Neural progenitor cell (in vitro differentiated cells): ENCODE data around the gene TMBIM1. TPM values are rescaled to one million over a fixed set of nuclear protein-coding genes. Genes with fewer than 3 reads are reported as not detected.

Source experiments
- DNase-seq: peaks from one replicate; pipeline ENCODE4 v3.0.0-alpha.2; 2016; ENCODE audit warnings: low spot score
- H2AFZ ChIP-seq: fragments of 200-600 bp; sonication (generic); replicated peaks from 2 replicates; pipeline ENCODE4 v1.6.1; 2016; ENCODE audit warnings: antibody characterized with exemption
- H3F3A ChIP-seq: fragments of 200-600 bp; sonication (generic); 2 replicates; pipeline ENCODE4 v1.6.1; 2016; ENCODE audit warnings: antibody characterized with exemption, low read depth
- H3K27ac ChIP-seq: fragments of 200-600 bp; sonication (generic); 2 replicates; pipeline ENCODE4 v1.5.1; 2016; ENCODE audit warnings: mild to moderate bottlenecking
- H3K27me3 ChIP-seq: fragments of 200-600 bp; sonication (generic); 2 replicates; pipeline ENCODE4 v1.6.1; 2016; ENCODE audit warnings: mild to moderate bottlenecking, moderate library complexity
- H3K36me3 ChIP-seq: fragments of 200-600 bp; sonication (generic); 2 replicates; pipeline ENCODE4 v1.5.1; 2016
- H3K4me1 ChIP-seq: fragments of 200-600 bp; sonication (generic); 2 replicates; pipeline ENCODE4 v1.6.1; 2016; ENCODE audit warnings: mixed run types
- H3K4me2 ChIP-seq: fragments of 200-600 bp; sonication (generic); 2 replicates; pipeline ENCODE4 v1.6.1; 2016
- H3K4me3 ChIP-seq: fragments of 200-600 bp; sonication (generic); 2 replicates; pipeline ENCODE4 v1.5.1; 2016
- H3K79me2 ChIP-seq: fragments of 200-600 bp; sonication (generic); 2 replicates; pipeline ENCODE4 v1.6.1; 2016; ENCODE audit warnings: low read depth
- H3K9ac ChIP-seq: fragments of 200-600 bp; sonication (generic); 2 replicates; pipeline ENCODE4 v1.6.1; 2016
- H3K9me3 ChIP-seq: fragments of 200-600 bp; sonication (generic); 2 replicates; pipeline ENCODE4 v1.5.1; 2016; ENCODE audit warnings: low read depth
- H4K20me1 ChIP-seq: fragments of 200-600 bp; sonication (generic); 2 replicates; pipeline ENCODE4 v1.6.1; 2016; ENCODE audit warnings: low read depth
- H3K27ac Mint-ChIP-seq: 3 replicates; pipeline ENCODE4 v1.8.0; 2021; ENCODE audit warnings: mixed read lengths
- H3K27me3 Mint-ChIP-seq: 2 replicates; pipeline ENCODE4 v1.8.0; 2022; ENCODE audit warnings: low read depth, mild to moderate bottlenecking, inconsistent platforms, moderate library complexity, mixed read lengths; ENCODE audit not compliant: insufficient read depth
- H3K36me3 Mint-ChIP-seq: 3 replicates; pipeline ENCODE4 v1.8.0; 2021; ENCODE audit warnings: mixed read lengths
- H3K4me1 Mint-ChIP-seq: 3 replicates; pipeline ENCODE4 v1.8.0; 2021; ENCODE audit warnings: mixed read lengths
- H3K4me3 Mint-ChIP-seq: 3 replicates; pipeline ENCODE4 v1.8.0; 2021; ENCODE audit warnings: mild to moderate bottlenecking, moderate library complexity, mixed read lengths
- H3K9me3 Mint-ChIP-seq: 3 replicates; pipeline ENCODE4 v1.8.0; 2020; ENCODE audit warnings: mixed read lengths
- EZH2 ChIP-seq: fragments of 200-600 bp; sonication (generic); IDR thresholded peaks from 2 replicates; pipeline ENCODE4 v1.6.1; 2017; ENCODE audit warnings: antibody characterized with exemption, mild to moderate bottlenecking, moderate library complexity
- EZH2phosphoT487 ChIP-seq: fragments of 200-600 bp; sonication (generic); IDR thresholded peaks from 2 replicates; pipeline ENCODE4 v1.6.1; 2017; ENCODE audit warnings: antibody characterized with exemption
- total RNA-seq: library from RNA; depleted of rRNA; stranded (reverse); fragments of >200 nt; gene quantifications from 2 replicates; pipeline ENCODE4 v1.2.3, GENCODE V29; 2015; ENCODE audit warnings: low replicate concordance
- TF ChIP-seq, protein P1 (sequence below): fragments of 200-600 bp; sonication (generic); IDR thresholded peaks from 2 replicates; pipeline ENCODE4 v1.5.1; 2017; ENCODE audit warnings: antibody characterized with exemption, mild to moderate bottlenecking

TMBIM1 gene
- total RNA-seq, 1 donor from 2014 or later: 11.1 TPM

DNA sequence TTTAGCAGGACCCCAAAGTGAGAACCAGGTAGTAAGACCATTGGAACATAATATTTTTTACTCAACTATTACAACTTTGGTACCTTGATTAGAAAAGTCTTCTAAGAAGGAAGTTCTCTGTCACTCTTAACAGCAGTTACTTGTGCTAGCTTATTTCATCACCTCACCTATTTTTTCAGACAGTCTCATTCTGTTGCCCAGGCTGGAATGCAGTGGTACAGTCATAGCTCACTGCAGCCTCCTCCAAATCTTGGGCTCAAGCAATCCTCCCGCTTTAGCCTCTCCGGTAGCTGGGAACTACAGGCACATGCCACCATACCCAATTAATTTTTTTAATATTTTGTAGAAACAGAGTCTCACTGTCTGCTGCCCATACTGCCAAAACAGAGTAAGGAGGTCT is 57.3 kb downstream of the TMBIM1 start:
- no peaks in the 10 kb centered on the region for H3K27me3 ChIP-seq
- Mint-ChIP-seq H3K27me3 (peaks cover 2% of the 10 kb centered on the region), H3K9me3 (no peaks in the 10 kb centered on the region), H3K4me3 (no peak overlapping the region), H3K27ac (no peak overlapping the region), H3K4me1 (no peaks in the 10 kb centered on the region), H3K36me3 (peaks cover 28% of the 10 kb centered on the region)
- no peaks in the 10 kb centered on the region for H3K79me2 ChIP-seq
- H2AFZ ChIP-seq: no peak overlapping the region
- no peaks in the 10 kb centered on the region for H4K20me1 ChIP-seq
- no peak overlapping the region for H3K4me2 ChIP-seq
- H3K4me3 ChIP-seq: no peak overlapping the region
- TF ChIP-seq, protein P1, sequence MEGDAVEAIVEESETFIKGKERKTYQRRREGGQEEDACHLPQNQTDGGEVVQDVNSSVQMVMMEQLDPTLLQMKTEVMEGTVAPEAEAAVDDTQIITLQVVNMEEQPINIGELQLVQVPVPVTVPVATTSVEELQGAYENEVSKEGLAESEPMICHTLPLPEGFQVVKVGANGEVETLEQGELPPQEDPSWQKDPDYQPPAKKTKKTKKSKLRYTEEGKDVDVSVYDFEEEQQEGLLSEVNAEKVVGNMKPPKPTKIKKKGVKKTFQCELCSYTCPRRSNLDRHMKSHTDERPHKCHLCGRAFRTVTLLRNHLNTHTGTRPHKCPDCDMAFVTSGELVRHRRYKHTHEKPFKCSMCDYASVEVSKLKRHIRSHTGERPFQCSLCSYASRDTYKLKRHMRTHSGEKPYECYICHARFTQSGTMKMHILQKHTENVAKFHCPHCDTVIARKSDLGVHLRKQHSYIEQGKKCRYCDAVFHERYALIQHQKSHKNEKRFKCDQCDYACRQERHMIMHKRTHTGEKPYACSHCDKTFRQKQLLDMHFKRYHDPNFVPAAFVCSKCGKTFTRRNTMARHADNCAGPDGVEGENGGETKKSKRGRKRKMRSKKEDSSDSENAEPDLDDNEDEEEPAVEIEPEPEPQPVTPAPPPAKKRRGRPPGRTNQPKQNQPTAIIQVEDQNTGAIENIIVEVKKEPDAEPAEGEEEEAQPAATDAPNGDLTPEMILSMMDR: no peak
- TF ChIP-seq EZH2: no peak
- no peak for TF ChIP-seq EZH2phosphoT487
- no peaks in the 10 kb centered on the region for H3K4me1 ChIP-seq
- no peaks in the 10 kb centered on the region for H3F3A ChIP-seq
- no peaks in the 10 kb centered on the region for H3K9me3 ChIP-seq
- no peak for DNase-seq
- H3K36me3 ChIP-seq: peaks cover 14% of the 10 kb centered on the region
- no peak overlapping the region for H3K9ac ChIP-seq
- no peak overlapping the region for H3K27ac ChIP-seq

DNA sequence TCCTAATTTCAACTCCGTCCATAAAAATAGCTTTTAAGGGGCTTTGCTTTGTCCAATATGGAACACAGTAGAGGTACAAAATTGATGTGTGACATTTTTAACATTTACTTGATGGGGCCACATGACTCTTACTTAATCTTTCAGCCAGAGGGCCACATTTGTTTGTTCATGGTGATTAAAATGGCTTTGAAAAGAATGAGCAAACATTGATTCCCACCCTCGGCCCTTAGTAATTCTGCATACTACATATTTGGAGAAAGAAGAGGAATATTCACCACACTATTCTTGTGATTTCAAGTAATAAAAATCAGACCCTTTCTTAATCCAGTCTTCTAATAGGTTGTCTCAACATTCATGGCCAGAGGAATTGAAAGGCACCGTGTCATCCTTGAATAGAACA is 57.8 kb downstream of the TMBIM1 start:
- Mint-ChIP-seq H3K27me3 (peaks cover 2% of the 10 kb centered on the region), H3K4me1 (no peaks in the 10 kb centered on the region), H3K4me3 (no peak overlapping the region), H3K36me3 (peaks cover 28% of the 10 kb centered on the region), H3K9me3 (no peaks in the 10 kb centered on the region), H3K27ac (no peak overlapping the region)
- Histone ChIP-seq H3K36me3 (peaks cover 14% of the 10 kb centered on the region), H3K4me2 (no peak overlapping the region), H3F3A (no peaks in the 10 kb centered on the region), H3K27me3 (no peaks in the 10 kb centered on the region), H3K4me1 (no peaks in the 10 kb centered on the region), H3K9ac (no peak overlapping the region), H3K4me3 (no peak overlapping the region), H4K20me1 (no peaks in the 10 kb centered on the region), H3K27ac (no peak overlapping the region), H2AFZ (no peak overlapping the region), H3K79me2 (no peaks in the 10 kb centered on the region), H3K9me3 (no peaks in the 10 kb centered on the region)
- DNase-seq: no peak
- TF ChIP-seq EZH2phosphoT487 (no peak), EZH2 (no peak)
- TF ChIP-seq, protein P1: no peak

- Histone ChIP-seq H3K4me1 (no peaks in the 10 kb centered on the region), H4K20me1 (no peaks in the 10 kb centered on the region), H3K79me2 (no peaks in the 10 kb centered on the region), H3K27ac (no peak overlapping the region), H3K4me2 (no peak overlapping the region), H3F3A (no peaks in the 10 kb centered on the region), H3K27me3 (no peaks in the 10 kb centered on the region), H3K4me3 (no peak overlapping the region), H2AFZ (no peak overlapping the region), H3K36me3 (peaks cover 15% of the 10 kb centered on the region), H3K9ac (no peak overlapping the region), H3K9me3 (no peaks in the 10 kb centered on the region)
- DNase-seq: no peak
- TF ChIP-seq EZH2 (no peak), EZH2phosphoT487 (no peak)
- TF ChIP-seq, protein P1: no peak
- Mint-ChIP-seq H3K27ac (no peak overlapping the region), H3K4me1 (no peaks in the 10 kb centered on the region), H3K9me3 (no peaks in the 10 kb centered on the region), H3K36me3 (peaks cover 26% of the 10 kb centered on the region), H3K4me3 (no peak overlapping the region), H3K27me3 (peaks cover 2% of the 10 kb centered on the region)
Observed at GRCh38 chr2:218233543-218233942, 58.8 kb downstream of the TMBIM1 start.
